ENCODE data around the gene GHR. TPM values are rescaled to one million over a fixed set of nuclear protein-coding genes. Genes with fewer than 3 reads are reported as not detected.
A peak's percentile ranks its signal among the peaks of the same experiment; 100 is the strongest.

The GHR gene
- total RNA-seq (2014; rRNA removed; shearing (Covaris generic)): 0.53 and 1.1 TPM in 2 replicates

DNA sequence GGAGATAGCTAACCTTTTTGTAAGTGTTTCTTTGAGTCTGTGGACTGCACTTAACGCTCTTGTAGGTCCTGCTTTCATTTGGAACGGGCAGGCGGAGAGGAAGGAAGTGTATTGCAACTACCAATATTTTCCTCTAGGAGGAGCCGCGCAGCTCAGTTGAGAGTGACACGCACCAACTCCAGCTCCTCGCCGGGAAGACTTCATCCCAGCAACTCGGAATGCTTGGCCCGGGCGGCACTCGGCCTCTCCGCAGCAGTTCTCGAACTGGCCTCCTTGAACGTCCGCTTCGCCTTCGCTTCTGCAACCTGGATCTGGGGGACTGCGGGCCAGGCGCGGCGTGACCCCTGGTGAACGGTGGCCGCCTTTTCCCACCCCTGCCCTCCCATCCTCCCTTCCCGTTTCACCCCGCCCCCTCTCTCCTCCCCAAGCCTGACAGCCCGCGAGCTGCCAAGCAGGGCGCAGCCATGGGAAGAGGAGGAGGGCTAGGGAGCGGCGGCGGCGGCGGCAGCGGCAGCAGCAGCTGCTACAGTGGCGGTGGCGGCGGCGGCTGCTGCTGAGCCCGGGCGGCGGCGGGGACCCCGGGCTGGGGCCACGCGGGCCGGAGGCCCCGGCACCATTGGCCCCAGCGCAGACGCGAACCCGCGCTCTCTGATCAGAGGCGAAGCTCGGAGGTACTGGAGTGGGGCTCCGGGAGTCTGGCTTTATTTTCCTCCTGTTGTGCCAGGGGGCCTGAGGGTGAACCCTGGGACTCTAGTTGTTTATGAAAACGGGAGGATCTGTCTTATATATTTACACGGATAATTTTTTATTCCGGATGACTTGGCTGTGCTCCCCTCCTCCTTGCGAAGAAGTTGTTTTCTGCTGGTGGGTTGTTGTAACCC lies at the start of gene GHR:
TSS of gene GHR (plus strand) at position 155 of the 881 bp plus-strand sequence. CDS start 142,436 bp downstream, outside the sequence.
- DNase-seq (ENCODE audit: low spot score): peak; percentile 87

GRCh38 chr5:42374679-42375273 lies 48.5 kb upstream of the GHR start:
- no peak for DNase-seq (ENCODE audit: low spot score)

- DNase-seq (ENCODE audit: low spot score): no peak
Measured at GRCh38 chr5:42377496-42377895, 45.7 kb upstream of the GHR start.

DNA sequence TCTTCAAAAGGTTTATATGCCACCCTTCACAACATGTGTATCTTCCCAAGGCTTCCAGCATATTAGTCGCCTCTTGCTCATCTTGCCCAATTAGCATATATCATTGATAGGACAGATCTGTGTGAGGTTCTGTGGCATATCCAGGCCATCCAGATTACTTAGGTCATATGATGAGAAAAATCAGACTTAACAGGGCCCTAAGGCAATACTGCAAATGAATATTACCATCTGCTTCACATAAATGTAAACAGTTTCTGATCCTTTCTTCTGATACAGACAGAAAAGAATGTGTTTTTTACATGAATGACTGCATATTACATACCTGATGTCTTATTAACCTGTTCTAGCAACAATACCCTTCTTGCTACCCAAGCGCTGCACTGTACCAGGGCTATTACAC lies 41.3 kb upstream of the GHR start:
- no peak for DNase-seq (ENCODE audit: low spot score)

DNA sequence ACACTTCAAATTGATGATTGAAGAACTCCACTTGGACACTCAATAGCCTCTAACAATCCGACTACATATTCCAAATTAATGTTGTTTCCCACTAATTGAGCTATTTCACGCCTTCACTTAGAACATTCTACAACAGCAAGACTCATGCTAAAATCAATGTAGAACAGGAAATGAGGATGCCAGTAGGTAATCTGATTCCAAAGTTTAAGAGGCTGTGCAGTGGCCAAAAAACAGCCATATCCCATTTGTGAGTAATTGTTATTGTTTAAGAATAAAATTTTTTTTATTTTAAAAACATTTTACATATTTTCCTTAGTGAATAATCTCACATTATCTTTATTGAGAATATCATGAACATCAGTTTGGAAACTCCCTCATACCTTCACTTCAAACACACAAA lies 35.7 kb upstream of the GHR start:
- no peak for DNase-seq (ENCODE audit: low spot score)

GRCh38 chr5:42390115-42390514 lies 33.1 kb upstream of the GHR start:
- DNase-seq (ENCODE audit: low spot score): no peak

DNA sequence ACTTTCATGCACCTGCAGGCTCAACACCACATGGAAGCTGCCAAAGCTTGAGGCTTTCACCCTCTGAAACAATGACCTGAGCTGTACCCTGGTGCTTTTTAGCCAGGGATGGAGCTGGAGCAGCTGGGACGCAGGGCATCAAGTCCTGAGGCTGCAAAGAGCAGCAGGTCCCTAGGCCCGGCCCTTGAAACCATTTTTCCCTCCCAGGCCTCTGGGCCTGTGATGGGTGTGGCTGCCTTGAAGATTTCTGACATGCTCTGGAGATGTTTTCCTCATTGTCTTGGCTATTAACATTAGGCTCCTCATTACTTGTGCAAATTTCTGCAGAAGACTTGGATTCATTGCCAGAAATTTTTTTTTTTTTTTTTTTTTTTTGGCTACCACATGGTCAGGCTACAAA lies 30.3 kb upstream of the GHR start:
- no peak for DNase-seq (ENCODE audit: low spot score)

DNA sequence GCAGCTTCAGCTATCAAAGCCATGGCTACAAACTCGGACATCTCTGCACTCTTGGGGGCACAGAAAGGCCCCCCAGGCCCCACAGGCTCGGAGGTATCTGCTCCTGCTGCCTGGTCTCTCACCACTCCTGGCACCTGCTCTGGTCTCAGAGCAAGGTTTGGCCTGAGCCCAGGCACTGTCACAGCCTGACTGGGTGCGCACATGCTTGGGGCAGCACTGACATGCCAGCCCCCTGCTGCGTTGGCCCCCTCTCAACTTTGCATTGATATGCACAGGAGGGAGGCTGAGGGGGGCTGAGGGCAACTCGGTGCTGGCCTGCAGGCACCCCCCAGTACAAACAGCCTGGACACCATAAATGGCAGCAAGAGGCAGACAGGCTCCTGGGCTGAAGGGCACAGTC lies 27.1 kb upstream of the GHR start:
- DNase-seq (ENCODE audit: low spot score): no peak

DNA sequence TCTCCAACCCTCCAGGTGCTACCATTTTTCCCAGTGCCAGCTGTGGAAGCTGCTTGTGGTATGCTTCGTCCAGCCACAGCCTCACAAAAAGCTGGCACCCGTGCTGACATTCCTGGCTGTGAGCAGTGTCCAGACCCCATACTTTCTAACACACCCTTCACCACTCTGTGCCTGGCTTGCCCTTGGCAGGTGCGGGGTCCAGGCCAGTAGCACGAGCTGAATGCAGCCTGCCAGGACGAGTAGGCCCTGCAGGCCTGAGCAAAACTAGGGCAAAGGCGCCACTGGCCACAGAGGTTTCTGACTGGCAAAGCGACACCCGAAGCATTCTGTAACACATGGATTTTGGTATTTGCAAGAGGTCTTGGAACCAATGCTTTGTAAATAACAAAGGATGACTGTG lies 26.0 kb upstream of the GHR start:
- no peak for DNase-seq (ENCODE audit: low spot score)

GRCh38 chr5:42399702-42400101 lies 23.5 kb upstream of the GHR start:
- no peak for DNase-seq (ENCODE audit: low spot score)

GRCh38 chr5:42400474-42400873 lies 22.8 kb upstream of the GHR start:
- DNase-seq (ENCODE audit: low spot score): no peak

DNA sequence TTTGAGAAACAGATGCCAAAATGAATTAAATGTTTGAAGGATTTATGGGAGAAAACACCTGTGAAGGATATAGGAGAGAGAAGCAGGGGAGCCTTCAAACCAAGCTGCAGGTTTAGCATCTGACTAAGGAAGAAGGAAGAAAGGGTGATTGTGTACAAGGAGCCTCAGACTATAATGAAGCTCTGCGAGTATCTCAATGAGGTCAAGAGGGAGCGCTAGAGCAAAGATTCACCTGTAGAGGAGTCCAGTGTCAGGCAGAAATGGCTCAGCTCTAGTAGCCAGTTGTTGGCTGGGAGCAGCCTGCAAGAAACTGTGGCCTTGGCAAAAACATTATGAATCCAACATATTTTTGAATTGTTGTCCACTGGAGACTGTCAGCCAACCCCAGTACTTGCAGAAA lies 20.0 kb upstream of the GHR start:
- no peak for DNase-seq (ENCODE audit: low spot score)

DNA sequence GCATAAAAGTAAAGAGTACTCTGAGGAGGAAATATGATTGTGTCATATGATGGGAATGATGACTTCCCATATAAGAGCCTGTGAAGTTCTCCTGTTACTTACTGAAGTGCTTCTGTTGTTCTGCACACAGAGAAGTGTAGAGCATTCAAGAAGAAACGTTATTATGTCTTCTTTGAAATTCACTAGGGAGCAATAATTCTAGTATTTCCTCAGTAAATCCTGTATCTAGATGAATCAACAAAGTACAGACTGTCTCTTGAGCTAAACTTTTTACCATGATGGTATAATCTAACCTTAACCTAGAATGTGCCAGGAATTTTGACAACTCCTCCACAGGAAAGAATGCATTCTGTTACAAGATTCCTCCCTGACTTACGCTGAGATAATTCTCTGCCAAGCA lies 18.9 kb upstream of the GHR start:
- DNase-seq (ENCODE audit: low spot score): no peak

GRCh38 chr5:42419294-42419693 lies 3.9 kb upstream of the GHR start:
- no peak for DNase-seq (ENCODE audit: low spot score)

GRCh38 chr5:42422656-42423280 lies 471 bp upstream of the GHR start:
- DNase-seq (ENCODE audit: low spot score): no peak

DNA sequence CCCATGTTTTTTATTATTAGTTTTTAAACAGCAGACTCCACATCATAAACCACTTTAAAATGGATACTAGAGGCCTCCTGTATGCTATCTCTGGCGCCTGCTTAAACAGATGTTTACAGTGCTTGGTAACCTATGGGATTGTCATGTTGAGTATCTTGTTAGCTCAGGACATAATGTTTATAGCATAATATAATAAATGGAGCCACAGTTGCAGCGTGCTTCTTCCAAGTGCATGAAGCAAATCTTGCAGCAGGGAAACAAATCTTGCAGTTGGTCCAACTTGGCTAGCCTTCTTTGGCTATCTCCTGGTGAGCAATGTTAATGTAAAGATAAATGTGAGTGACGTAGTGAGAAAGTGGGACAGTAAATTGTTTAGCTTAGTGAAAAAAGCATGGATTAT lies 2.8 kb downstream of the GHR start:
- DNase-seq (ENCODE audit: low spot score): no peak

DNA sequence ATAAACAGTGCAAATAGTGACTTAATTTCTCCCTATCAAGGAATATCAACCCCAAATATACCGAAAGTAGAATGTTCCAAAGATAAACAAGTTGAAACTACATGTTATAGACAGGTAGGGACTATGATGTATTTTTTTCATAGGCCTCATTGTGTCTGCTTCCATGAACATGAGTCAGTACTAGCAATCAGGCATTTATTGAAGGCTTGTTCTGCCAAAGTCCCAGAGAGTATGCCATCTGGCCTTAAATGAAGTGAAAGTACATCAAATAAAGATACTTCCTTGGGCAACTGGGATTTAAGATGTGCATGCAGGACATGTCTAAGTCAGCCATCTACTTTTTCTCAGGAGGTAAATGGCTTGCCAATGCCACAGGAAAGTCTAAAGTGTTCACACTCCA lies 6.5 kb downstream of the GHR start:
- DNase-seq (ENCODE audit: low spot score): no peak

DNA sequence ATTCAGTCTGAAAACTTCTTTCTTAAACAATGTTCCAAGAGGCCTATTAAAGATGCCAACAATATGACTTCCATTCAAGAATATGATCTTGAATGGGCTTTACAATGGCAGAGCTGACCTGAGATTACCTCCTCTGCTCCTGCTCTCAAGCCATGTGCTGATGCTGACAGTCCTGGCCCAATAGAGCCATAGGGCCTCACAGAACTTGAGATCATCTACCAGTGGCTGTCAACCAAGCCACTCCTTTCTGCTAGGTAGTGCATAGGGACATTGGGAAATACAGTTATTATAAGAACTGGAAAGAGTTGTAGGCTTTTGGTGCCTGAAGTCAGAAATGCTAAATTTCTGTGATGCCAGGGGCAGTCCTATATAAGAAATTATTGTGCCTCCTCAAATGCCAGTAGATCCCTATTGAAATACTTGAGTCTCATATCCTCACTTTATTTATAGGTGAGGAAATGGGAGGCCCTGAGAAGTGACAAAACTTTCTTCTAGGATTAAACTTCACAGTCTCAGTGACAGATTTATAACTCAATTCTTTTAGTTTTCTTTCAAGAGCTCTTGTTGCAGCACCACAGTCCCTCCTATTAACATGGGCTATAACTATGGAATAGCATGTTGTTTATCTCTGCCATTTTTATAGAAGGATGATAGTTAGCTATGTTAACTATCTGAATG lies 10.9 kb downstream of the GHR start:
- no peak for DNase-seq (ENCODE audit: low spot score)

- DNase-seq (ENCODE audit: low spot score): no peak
Measured at GRCh38 chr5:42436051-42436450, 12.8 kb downstream of the GHR start.

GRCh38 chr5:42454216-42454995 lies 31.2 kb downstream of the GHR start:
- no peak for DNase-seq (ENCODE audit: low spot score)

GRCh38 chr5:42461033-42461432 lies 37.8 kb downstream of the GHR start:
- no peak for DNase-seq (ENCODE audit: low spot score)

DNA sequence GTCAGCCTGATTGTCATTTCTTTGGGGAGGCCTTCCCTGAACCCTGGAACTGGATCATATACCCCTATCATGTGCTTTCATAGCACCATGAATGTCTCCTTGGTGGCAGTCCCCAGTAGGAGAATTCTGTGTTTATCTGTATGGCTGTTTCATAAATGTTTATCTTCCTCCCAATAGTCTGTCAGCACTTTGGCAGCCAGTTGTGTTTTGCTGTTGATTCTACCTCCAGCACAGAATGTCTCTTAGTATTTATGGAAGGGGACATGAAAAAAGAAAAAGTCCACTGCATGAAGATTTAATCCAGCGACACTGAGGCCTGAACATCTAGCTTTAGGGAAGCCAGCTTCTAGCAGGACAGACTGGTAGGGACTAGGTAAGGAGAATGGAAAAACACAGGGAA lies 38.3 kb downstream of the GHR start:
- DNase-seq (ENCODE audit: low spot score): no peak
